ENCODE measurements around the gene ATP2C1.
"Not testable (repeated sequence)": the region's sequence is repeated elsewhere in the genome, so short reads cannot be mapped to it uniquely, and the experiment has no call there.

ATP2C1 gene

GRCh38 chr3:130968221-130968620 lies 74.3 kb downstream of the ATP2C1 start:
- no CpG with 5 or more reads among the region's 3 CpGs for WGBS, 2 donors (ENCODE audit: extremely low coverage in 2 of 2, insufficient read length in 2 of 2, insufficient replicate concordance in 1 of 2)
- no peak overlapping the region for H2BK120ac ChIP-seq (ENCODE audit: low read depth, low read length)
- no peak overlapping the region for H4K91ac ChIP-seq (ENCODE audit: low read depth, low read length, poor library complexity)
- no peak overlapping the region for H3K27ac ChIP-seq (replicated peaks; ENCODE audit: low read length)
- H2AK5ac ChIP-seq (ENCODE audit: low read depth, low read length): no peak overlapping the region
- H3K36me3 ChIP-seq (replicated peaks in 1 of 2; ENCODE audit: control insufficient read depth in 2 of 2, insufficient read depth in 2 of 2, low read length in 2 of 2): peaks cover 6 to 78% of the 10 kb centered on the region in 2 donors
- H3K4ac ChIP-seq (ENCODE audit: low read length): no peak overlapping the region
- H3K27me3 ChIP-seq (ENCODE audit: control insufficient read depth in 3 of 3, insufficient read depth in 3 of 3, low read depth in 1 of 3, low read length in 3 of 3): no peaks in the 10 kb centered on the region
- no peak overlapping the region for H4K8ac ChIP-seq (ENCODE audit: low read depth, low read length)
- no peak overlapping the region for H3K14ac ChIP-seq (ENCODE audit: low read length)
- no peak overlapping the region for H3K4me3 ChIP-seq (ENCODE audit: low read length in 2 of 2)
- no peak overlapping the region for H3K9ac ChIP-seq (ENCODE audit: low read depth, low read length, poor library complexity)
- H3K9me3 ChIP-seq (replicated peaks in 1 of 2; ENCODE audit: control insufficient read depth in 2 of 2, insufficient read depth in 1 of 2, low read depth in 1 of 2, low read length in 2 of 2): peaks cover 0 to 5% of the 10 kb centered on the region in 2 donors
- no peak overlapping the region for H3K4me2 ChIP-seq (ENCODE audit: insufficient read depth, low read length, poor library complexity, severe bottlenecking)
- H3K79me1 ChIP-seq (ENCODE audit: low read depth, low read length): no peaks in the 10 kb centered on the region
- no peak overlapping the region for H3K23ac ChIP-seq (ENCODE audit: low read depth, low read length, poor library complexity)
- H2AFZ ChIP-seq (ENCODE audit: low read length): no peak overlapping the region
- H3K18ac ChIP-seq (ENCODE audit: low read length): no peak overlapping the region
- H2BK15ac ChIP-seq (ENCODE audit: low read length): no peak overlapping the region
- H2BK5ac ChIP-seq (ENCODE audit: low read length): no peak overlapping the region
- DNase-seq (ENCODE audit: low spot score): no peak
- H2BK12ac ChIP-seq (ENCODE audit: low read length): no peak overlapping the region
- no peaks in the 10 kb centered on the region for H3K4me1 ChIP-seq (ENCODE audit: control insufficient read depth in 2 of 2, insufficient read depth in 1 of 2, low read depth in 1 of 2, low read length in 2 of 2)

GRCh38 chr3:130969621-130970020 lies 75.7 kb downstream of the ATP2C1 start:
- Histone ChIP-seq H3K4me1 (ENCODE audit: control insufficient read depth in 2 of 2, insufficient read depth in 1 of 2, low read depth in 1 of 2, low read length in 2 of 2) (peaks cover 0 to 2% of the 10 kb centered on the region in 2 donors), H3K4ac (ENCODE audit: low read length) (no peak overlapping the region), H3K36me3 (replicated peaks in 1 of 2; ENCODE audit: control insufficient read depth in 2 of 2, insufficient read depth in 2 of 2, low read length in 2 of 2) (peaks cover 6 to 80% of the 10 kb centered on the region in 2 donors), H4K8ac (ENCODE audit: low read depth, low read length) (no peak overlapping the region), H2AK5ac (ENCODE audit: low read depth, low read length) (no peak overlapping the region), H3K9me3 (replicated peaks in 1 of 2; ENCODE audit: control insufficient read depth in 2 of 2, insufficient read depth in 1 of 2, low read depth in 1 of 2, low read length in 2 of 2) (peaks cover 0 to 5% of the 10 kb centered on the region in 2 donors), H2AFZ (ENCODE audit: low read length) (no peak overlapping the region), H2BK120ac (ENCODE audit: low read depth, low read length) (no peak overlapping the region), H2BK12ac (ENCODE audit: low read length) (no peak overlapping the region), H3K27me3 (ENCODE audit: control insufficient read depth in 3 of 3, insufficient read depth in 3 of 3, low read depth in 1 of 3, low read length in 3 of 3) (no peaks in the 10 kb centered on the region), H3K14ac (ENCODE audit: low read length) (no peak overlapping the region), H3K27ac (replicated peaks; ENCODE audit: low read length) (no peak overlapping the region), H3K23ac (ENCODE audit: low read depth, low read length, poor library complexity) (no peak overlapping the region), H3K4me3 (ENCODE audit: low read length in 2 of 2) (no peak overlapping the region), H3K9ac (ENCODE audit: low read depth, low read length, poor library complexity) (no peak overlapping the region), H3K79me1 (ENCODE audit: low read depth, low read length) (no peaks in the 10 kb centered on the region), H2BK15ac (ENCODE audit: low read length) (no peak overlapping the region), H3K4me2 (ENCODE audit: insufficient read depth, low read length, poor library complexity, severe bottlenecking) (no peak overlapping the region), H4K91ac (ENCODE audit: low read depth, low read length, poor library complexity) (no peak overlapping the region), H2BK5ac (ENCODE audit: low read length) (no peak overlapping the region), H3K18ac (ENCODE audit: low read length) (no peak overlapping the region)
- no CpG with 5 or more reads among the region's 2 CpGs for WGBS, 2 donors (ENCODE audit: extremely low coverage in 2 of 2, insufficient read length in 2 of 2, insufficient replicate concordance in 1 of 2)
- DNase-seq (ENCODE audit: low spot score): no peak

- peaks cover 0 to 5% of the 10 kb centered on the region in 2 donors for H3K9me3 ChIP-seq (replicated peaks in 1 of 2; ENCODE audit: control insufficient read depth in 2 of 2, insufficient read depth in 1 of 2, low read depth in 1 of 2, low read length in 2 of 2)
- H3K27ac ChIP-seq (replicated peaks; ENCODE audit: low read length): no peak overlapping the region
- no peak overlapping the region for H3K23ac ChIP-seq (ENCODE audit: low read depth, low read length, poor library complexity)
- peaks cover 0 to 4% of the 10 kb centered on the region in 2 donors for H3K4me1 ChIP-seq (ENCODE audit: control insufficient read depth in 2 of 2, insufficient read depth in 1 of 2, low read depth in 1 of 2, low read length in 2 of 2)
- H2AK5ac ChIP-seq (ENCODE audit: low read depth, low read length): no peak overlapping the region
- no peak for DNase-seq (ENCODE audit: low spot score)
- no peak overlapping the region for H2BK5ac ChIP-seq (ENCODE audit: low read length)
- no peak overlapping the region for H3K4me2 ChIP-seq (ENCODE audit: insufficient read depth, low read length, poor library complexity, severe bottlenecking)
- no peak overlapping the region for H4K8ac ChIP-seq (ENCODE audit: low read depth, low read length)
- H3K4me3 ChIP-seq (ENCODE audit: low read length in 2 of 2): no peak overlapping the region
- no peak overlapping the region for H2BK15ac ChIP-seq (ENCODE audit: low read length)
- H3K79me1 ChIP-seq (ENCODE audit: low read depth, low read length): no peaks in the 10 kb centered on the region
- H3K14ac ChIP-seq (ENCODE audit: low read length): no peak overlapping the region
- no peak overlapping the region for H2AFZ ChIP-seq (ENCODE audit: low read length)
- H3K18ac ChIP-seq (ENCODE audit: low read length): no peak overlapping the region
- no peak overlapping the region for H2BK12ac ChIP-seq (ENCODE audit: low read length)
- H3K9ac ChIP-seq (ENCODE audit: low read depth, low read length, poor library complexity): no peak overlapping the region
- H3K4ac ChIP-seq (ENCODE audit: low read length): no peak overlapping the region
- H3K27me3 ChIP-seq (ENCODE audit: control insufficient read depth in 3 of 3, insufficient read depth in 3 of 3, low read depth in 1 of 3, low read length in 3 of 3): no peaks in the 10 kb centered on the region
- no peak overlapping the region for H4K91ac ChIP-seq (ENCODE audit: low read depth, low read length, poor library complexity)
- no peak overlapping the region for H2BK120ac ChIP-seq (ENCODE audit: low read depth, low read length)
- peaks cover 6 to 79% of the 10 kb centered on the region in 2 donors for H3K36me3 ChIP-seq (replicated peaks in 1 of 2; ENCODE audit: control insufficient read depth in 2 of 2, insufficient read depth in 2 of 2, low read length in 2 of 2)
Measured at GRCh38 chr3:130971208-130971607, 77.3 kb downstream of the ATP2C1 start.

DNA sequence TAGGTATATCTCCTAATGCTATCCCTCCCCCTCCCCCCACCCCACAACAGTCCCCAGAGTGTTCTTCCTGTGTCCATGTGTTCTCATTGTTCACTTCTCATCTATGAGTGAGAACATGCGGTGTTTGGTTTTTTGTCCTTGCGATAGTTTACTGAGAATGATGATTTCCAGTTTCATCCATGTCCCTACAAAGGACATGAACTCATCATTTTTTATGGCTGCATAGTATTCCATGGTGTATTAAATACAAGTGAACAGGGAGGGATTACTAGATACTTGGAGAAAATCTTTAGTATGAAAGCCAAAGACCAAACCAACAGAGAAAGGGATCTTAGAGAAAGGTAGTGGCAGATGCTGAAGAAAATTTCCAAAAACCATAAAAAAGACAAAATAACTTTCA lies 78.7 kb downstream of the ATP2C1 start:
- not testable (repeated sequence) for H4K91ac ChIP-seq (ENCODE audit: low read depth, low read length, poor library complexity); H3K9ac ChIP-seq (ENCODE audit: low read depth, low read length, poor library complexity); H2BK12ac ChIP-seq (ENCODE audit: low read length); H3K4me3 ChIP-seq (ENCODE audit: low read length in 2 of 2); H3K14ac ChIP-seq (ENCODE audit: low read length); H2BK15ac ChIP-seq (ENCODE audit: low read length); H4K8ac ChIP-seq (ENCODE audit: low read depth, low read length); H3K4ac ChIP-seq (ENCODE audit: low read length); H3K79me1 ChIP-seq (ENCODE audit: low read depth, low read length); H2AFZ ChIP-seq (ENCODE audit: low read length); DNase-seq (ENCODE audit: low spot score); H3K27me3 ChIP-seq (ENCODE audit: control insufficient read depth in 3 of 3, insufficient read depth in 3 of 3, low read depth in 1 of 3, low read length in 3 of 3); H3K4me2 ChIP-seq (ENCODE audit: insufficient read depth, low read length, poor library complexity, severe bottlenecking); H3K9me3 ChIP-seq (replicated peaks in 1 of 2; ENCODE audit: control insufficient read depth in 2 of 2, insufficient read depth in 1 of 2, low read depth in 1 of 2, low read length in 2 of 2); H2AK5ac ChIP-seq (ENCODE audit: low read depth, low read length); H2BK5ac ChIP-seq (ENCODE audit: low read length); H3K27ac ChIP-seq (replicated peaks; ENCODE audit: low read length); H2BK120ac ChIP-seq (ENCODE audit: low read depth, low read length); H3K23ac ChIP-seq (ENCODE audit: low read depth, low read length, poor library complexity); H3K18ac ChIP-seq (ENCODE audit: low read length)
- Histone ChIP-seq H3K36me3 (replicated peaks in 1 of 2; ENCODE audit: control insufficient read depth in 2 of 2, insufficient read depth in 2 of 2, low read length in 2 of 2) (peaks cover 6 to 79% of the 10 kb centered on the region in 2 donors), H3K4me1 (ENCODE audit: control insufficient read depth in 2 of 2, insufficient read depth in 1 of 2, low read depth in 1 of 2, low read length in 2 of 2) (peaks cover 0 to 10% of the 10 kb centered on the region in 2 donors)
- no CpG with 5 or more reads among the region's 2 CpGs for WGBS, 2 donors (ENCODE audit: extremely low coverage in 2 of 2, insufficient read length in 2 of 2, insufficient replicate concordance in 1 of 2)

Data from neuronal stem cell (in vitro differentiated cells).